ENCODE results near the gene NUP107. TPM values are rescaled to one million over a fixed set of nuclear protein-coding genes. Genes with fewer than 3 reads are reported as not detected.

NUP107 gene
- total RNA-seq, 1 experiment from 2014 or later: 132 TPM

DNA sequence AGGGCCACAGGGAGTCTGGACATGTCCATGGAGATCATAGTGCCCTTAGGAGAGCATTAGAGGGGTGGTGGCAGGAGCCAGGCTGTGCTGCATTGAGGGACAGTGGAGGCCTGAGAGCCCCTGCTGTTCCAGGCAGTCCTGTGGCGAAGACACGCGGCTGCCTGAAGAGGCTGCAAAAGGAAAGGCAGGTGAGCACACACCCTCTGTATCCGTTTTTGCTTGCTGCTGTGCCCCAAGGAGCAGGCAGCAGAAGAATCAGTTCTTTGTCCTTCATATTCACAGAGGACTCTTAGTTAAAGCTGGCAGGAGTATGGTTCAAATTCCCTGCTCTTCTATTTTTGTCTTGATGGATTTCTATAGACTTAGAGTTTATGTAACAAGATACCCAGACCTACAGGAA lies 63.7 kb downstream of the NUP107 start (continued):
- TF ChIP-seq, protein P1, sequence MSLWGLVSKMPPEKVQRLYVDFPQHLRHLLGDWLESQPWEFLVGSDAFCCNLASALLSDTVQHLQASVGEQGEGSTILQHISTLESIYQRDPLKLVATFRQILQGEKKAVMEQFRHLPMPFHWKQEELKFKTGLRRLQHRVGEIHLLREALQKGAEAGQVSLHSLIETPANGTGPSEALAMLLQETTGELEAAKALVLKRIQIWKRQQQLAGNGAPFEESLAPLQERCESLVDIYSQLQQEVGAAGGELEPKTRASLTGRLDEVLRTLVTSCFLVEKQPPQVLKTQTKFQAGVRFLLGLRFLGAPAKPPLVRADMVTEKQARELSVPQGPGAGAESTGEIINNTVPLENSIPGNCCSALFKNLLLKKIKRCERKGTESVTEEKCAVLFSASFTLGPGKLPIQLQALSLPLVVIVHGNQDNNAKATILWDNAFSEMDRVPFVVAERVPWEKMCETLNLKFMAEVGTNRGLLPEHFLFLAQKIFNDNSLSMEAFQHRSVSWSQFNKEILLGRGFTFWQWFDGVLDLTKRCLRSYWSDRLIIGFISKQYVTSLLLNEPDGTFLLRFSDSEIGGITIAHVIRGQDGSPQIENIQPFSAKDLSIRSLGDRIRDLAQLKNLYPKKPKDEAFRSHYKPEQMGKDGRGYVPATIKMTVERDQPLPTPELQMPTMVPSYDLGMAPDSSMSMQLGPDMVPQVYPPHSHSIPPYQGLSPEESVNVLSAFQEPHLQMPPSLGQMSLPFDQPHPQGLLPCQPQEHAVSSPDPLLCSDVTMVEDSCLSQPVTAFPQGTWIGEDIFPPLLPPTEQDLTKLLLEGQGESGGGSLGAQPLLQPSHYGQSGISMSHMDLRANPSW (CRISPR knock-in tag; conservative IDR thresholded peaks at IDR 0.05; ENCODE audit: low read depth): no peak
- no peak for TF ChIP-seq OVOL2 (CRISPR knock-in tag; IDR thresholded peaks at IDR 0.05; ENCODE audit: borderline replicate concordance)
- no peak for TF ChIP-seq SMAD3 (CRISPR knock-in tag; IDR thresholded peaks at IDR 0.05; ENCODE audit: borderline replicate concordance)
- TF ChIP-seq, protein P2, sequence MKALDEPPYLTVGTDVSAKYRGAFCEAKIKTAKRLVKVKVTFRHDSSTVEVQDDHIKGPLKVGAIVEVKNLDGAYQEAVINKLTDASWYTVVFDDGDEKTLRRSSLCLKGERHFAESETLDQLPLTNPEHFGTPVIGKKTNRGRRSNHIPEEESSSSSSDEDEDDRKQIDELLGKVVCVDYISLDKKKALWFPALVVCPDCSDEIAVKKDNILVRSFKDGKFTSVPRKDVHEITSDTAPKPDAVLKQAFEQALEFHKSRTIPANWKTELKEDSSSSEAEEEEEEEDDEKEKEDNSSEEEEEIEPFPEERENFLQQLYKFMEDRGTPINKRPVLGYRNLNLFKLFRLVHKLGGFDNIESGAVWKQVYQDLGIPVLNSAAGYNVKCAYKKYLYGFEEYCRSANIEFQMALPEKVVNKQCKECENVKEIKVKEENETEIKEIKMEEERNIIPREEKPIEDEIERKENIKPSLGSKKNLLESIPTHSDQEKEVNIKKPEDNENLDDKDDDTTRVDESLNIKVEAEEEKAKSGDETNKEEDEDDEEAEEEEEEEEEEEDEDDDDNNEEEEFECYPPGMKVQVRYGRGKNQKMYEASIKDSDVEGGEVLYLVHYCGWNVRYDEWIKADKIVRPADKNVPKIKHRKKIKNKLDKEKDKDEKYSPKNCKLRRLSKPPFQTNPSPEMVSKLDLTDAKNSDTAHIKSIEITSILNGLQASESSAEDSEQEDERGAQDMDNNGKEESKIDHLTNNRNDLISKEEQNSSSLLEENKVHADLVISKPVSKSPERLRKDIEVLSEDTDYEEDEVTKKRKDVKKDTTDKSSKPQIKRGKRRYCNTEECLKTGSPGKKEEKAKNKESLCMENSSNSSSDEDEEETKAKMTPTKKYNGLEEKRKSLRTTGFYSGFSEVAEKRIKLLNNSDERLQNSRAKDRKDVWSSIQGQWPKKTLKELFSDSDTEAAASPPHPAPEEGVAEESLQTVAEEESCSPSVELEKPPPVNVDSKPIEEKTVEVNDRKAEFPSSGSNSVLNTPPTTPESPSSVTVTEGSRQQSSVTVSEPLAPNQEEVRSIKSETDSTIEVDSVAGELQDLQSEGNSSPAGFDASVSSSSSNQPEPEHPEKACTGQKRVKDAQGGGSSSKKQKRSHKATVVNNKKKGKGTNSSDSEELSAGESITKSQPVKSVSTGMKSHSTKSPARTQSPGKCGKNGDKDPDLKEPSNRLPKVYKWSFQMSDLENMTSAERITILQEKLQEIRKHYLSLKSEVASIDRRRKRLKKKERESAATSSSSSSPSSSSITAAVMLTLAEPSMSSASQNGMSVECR (CRISPR knock-in tag; IDR thresholded peaks at IDR 0.05; ENCODE audit: borderline replicate concordance): no peak

DNA sequence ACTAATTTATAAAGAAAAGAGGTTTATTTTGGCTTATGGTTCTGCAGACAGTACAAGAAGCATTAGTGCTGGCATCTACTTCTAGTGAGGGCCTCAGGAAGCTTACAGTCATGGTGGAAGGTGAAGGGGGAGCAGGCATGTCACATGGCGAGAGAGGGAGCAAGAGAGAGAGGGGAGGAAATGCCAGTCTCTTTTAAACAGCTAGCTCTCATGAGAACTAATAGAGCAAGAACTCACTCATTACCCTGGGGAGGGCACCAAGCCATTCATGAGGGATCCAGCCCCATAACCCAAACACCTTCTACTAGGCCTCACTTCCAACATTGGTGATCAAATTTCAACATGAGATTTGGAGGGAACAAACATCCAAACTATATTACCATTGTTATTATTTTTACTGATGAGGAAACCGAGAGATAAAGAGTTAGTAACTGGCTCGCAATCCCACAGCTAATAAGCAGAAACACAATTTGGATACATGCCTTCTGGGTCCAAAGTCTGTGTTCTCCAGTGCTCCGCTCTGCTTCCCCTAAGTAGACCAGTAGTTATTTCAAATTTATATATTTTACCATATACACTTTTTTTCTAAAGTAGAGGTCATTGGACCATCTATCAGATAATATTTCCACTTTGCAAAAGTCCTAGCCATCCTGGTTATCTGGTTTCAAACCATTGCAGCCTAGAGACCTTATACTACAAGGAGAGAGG lies 68.9 kb downstream of the NUP107 start:
- no peak for DNase-seq (ENCODE audit: low spot score)
- H3K9me3 Mint-ChIP-seq: no peaks in the 10 kb centered on the region
- H3K27ac Mint-ChIP-seq: no peak overlapping the region
- no peak for ATAC-seq
- TF ChIP-seq ZNF232 (CRISPR knock-in tag; IDR thresholded peaks at IDR 0.05): no peak
- TF ChIP-seq, protein P3, sequence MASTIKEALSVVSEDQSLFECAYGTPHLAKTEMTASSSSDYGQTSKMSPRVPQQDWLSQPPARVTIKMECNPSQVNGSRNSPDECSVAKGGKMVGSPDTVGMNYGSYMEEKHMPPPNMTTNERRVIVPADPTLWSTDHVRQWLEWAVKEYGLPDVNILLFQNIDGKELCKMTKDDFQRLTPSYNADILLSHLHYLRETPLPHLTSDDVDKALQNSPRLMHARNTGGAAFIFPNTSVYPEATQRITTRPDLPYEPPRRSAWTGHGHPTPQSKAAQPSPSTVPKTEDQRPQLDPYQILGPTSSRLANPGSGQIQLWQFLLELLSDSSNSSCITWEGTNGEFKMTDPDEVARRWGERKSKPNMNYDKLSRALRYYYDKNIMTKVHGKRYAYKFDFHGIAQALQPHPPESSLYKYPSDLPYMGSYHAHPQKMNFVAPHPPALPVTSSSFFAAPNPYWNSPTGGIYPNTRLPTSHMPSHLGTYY (CRISPR knock-in tag; IDR thresholded peaks at IDR 0.05): no peak
- no peak for TF ChIP-seq SP1 (CRISPR knock-in tag; conservative IDR thresholded peaks at IDR 0.05)
- TF ChIP-seq SMAD4 (CRISPR knock-in tag; IDR thresholded peaks at IDR 0.05): no peak
- no peak for TF ChIP-seq NR2C2 (CRISPR knock-in tag; IDR thresholded peaks at IDR 0.05)
- no peak for TF ChIP-seq FOXK1 (CRISPR knock-in tag; IDR thresholded peaks at IDR 0.05)
- no peak for TF ChIP-seq JAZF1 (CRISPR knock-in tag; IDR thresholded peaks at IDR 0.05)
- TF ChIP-seq, protein P4, sequence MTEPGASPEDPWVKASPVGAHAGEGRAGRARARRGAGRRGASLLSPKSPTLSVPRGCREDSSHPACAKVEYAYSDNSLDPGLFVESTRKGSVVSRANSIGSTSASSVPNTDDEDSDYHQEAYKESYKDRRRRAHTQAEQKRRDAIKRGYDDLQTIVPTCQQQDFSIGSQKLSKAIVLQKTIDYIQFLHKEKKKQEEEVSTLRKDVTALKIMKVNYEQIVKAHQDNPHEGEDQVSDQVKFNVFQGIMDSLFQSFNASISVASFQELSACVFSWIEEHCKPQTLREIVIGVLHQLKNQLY (CRISPR knock-in tag; IDR thresholded peaks at IDR 0.05): no peak
- TF ChIP-seq NFE2L1 (CRISPR knock-in tag; IDR thresholded peaks at IDR 0.05): no peak
- TF ChIP-seq, protein P5, sequence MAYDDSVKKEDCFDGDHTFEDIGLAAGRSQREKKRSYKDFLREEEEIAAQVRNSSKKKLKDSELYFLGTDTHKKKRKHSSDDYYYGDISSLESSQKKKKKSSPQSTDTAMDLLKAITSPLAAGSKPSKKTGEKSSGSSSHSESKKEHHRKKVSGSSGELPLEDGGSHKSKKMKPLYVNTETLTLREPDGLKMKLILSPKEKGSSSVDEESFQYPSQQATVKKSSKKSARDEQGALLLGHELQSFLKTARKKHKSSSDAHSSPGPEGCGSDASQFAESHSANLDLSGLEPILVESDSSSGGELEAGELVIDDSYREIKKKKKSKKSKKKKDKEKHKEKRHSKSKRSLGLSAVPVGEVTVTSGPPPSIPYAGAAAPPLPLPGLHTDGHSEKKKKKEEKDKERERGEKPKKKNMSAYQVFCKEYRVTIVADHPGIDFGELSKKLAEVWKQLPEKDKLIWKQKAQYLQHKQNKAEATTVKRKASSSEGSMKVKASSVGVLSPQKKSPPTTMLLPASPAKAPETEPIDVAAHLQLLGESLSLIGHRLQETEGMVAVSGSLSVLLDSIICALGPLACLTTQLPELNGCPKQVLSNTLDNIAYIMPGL (CRISPR knock-in tag; IDR thresholded peaks at IDR 0.05): no peak
- TF ChIP-seq NFYB (CRISPR knock-in tag; conservative IDR thresholded peaks at IDR 0.05; ENCODE audit: low read depth): no peak
- no peak for TF ChIP-seq NFATC4 (CRISPR knock-in tag; IDR thresholded peaks at IDR 0.05)
- CTCF ChIA-PET: interaction anchor here (0.6 kb wide), 1 partner anchor 74 kb away, joined by 5 read pairs; no protein-coding TSS in a partner anchor
- no peak overlapping the region for H3K4me3 Mint-ChIP-seq
- POLR2A ChIA-PET: no interaction called here
- H3K4me1 Mint-ChIP-seq: no peaks in the 10 kb centered on the region
- peaks cover 56% of the 10 kb centered on the region for H3K36me3 Mint-ChIP-seq
- H3K27me3 Mint-ChIP-seq (ENCODE audit: low read depth): no peaks in the 10 kb centered on the region
